ENCODE data around the gene GGA2. TPM values are rescaled to one million over a fixed set of nuclear protein-coding genes. Genes with fewer than 3 reads are reported as not detected.
"Not testable (repeated sequence)": the region's sequence is repeated elsewhere in the genome, so short reads cannot be mapped to it uniquely, and the experiment has no call there.

The GGA2 gene
- total RNA-seq, 1 donor from 2014 or later, result 39.0 TPM

DNA sequence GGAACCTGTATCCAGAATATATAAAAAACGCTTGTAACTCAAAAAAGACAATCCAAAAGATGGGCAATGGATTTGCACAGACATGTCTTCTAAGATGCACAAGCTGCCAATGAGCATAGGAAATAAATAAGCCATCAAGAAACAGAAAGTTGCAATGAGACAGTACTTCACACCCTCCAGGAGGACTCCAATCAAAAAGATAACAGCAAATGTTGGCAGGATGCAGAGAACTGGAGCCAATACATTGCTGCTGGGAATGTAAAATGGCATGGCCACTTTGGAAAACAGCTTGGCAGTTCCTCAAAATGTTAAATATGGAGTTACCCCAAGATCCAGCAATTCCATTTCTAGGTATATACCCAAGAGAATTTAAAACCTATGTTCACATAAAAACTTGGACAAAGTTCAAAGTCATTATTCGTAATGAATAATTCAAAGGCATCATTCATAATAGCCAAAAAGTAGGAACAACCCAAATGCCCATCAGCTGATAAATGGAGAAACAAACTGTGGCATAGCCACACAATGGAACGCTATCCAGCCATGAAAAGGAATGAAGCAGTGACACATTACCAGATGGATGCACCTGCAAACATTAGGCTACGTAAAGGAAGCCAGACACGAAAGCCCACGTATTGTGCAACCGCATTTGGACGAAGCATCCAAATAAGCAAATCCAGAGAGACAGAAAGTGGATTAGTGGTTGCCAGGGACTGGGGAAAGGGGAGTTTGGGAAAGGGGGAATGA is 25.6 kb downstream of the GGA2 start:
- H3K27ac ChIP-seq, result no peak overlapping the region

DNA sequence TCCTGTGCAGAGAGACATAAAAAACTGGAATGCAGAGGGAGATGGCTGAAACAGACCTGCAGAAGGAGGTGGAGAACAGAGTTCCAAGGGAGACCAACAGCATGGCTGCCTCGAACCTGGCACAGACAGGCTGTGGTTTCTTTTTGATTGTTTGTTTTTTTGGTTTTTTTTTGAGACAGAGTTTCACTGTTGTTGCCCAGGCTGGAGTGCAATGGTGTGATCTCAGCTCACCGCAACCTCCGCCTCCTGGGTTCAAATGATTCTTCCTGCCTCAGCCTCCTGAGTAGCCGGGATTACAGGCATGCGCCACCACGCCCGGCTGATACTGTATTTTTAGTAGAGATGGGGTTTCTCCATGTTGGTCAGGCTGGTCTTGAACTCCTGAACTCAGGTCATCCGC is 26.8 kb downstream of the GGA2 start:
- H3K4me1 ChIP-seq; H3K9me3 ChIP-seq; DNase-seq (ENCODE audit: extremely low spot score in 2 of 2); intact Hi-C loops (cut with DNase I); H3K4me3 ChIP-seq; H3K27ac ChIP-seq; H3K27me3 ChIP-seq: not testable (repeated sequence)
- H3K36me3 ChIP-seq, result peaks cover 0 to 97% of the 10 kb centered on the region in 2 donors

More for the DNA sequence above, 25.6 kb downstream of the GGA2 start:
- no peaks in the 10 kb centered on the region for H3K9me3 ChIP-seq
- intact Hi-C loops (cut with DNase I), result no loop called here
- H3K36me3 ChIP-seq, result peaks cover 0 to 97% of the 10 kb centered on the region in 2 donors
- no peaks in the 10 kb centered on the region for H3K27me3 ChIP-seq
- TF ChIP-seq, protein P1, sequence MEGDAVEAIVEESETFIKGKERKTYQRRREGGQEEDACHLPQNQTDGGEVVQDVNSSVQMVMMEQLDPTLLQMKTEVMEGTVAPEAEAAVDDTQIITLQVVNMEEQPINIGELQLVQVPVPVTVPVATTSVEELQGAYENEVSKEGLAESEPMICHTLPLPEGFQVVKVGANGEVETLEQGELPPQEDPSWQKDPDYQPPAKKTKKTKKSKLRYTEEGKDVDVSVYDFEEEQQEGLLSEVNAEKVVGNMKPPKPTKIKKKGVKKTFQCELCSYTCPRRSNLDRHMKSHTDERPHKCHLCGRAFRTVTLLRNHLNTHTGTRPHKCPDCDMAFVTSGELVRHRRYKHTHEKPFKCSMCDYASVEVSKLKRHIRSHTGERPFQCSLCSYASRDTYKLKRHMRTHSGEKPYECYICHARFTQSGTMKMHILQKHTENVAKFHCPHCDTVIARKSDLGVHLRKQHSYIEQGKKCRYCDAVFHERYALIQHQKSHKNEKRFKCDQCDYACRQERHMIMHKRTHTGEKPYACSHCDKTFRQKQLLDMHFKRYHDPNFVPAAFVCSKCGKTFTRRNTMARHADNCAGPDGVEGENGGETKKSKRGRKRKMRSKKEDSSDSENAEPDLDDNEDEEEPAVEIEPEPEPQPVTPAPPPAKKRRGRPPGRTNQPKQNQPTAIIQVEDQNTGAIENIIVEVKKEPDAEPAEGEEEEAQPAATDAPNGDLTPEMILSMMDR (IDR thresholded peaks at IDR 0.05), result no peak
- TF ChIP-seq POLR2A (IDR thresholded peaks at IDR 0.05), result no peak
- TF ChIP-seq POLR2AphosphoS5 (IDR thresholded peaks at IDR 0.05; ENCODE audit: insufficient read depth in 1 of 2, low read depth in 1 of 2), result no peak
- no peaks in the 10 kb centered on the region for H3K4me1 ChIP-seq
- DNase-seq (ENCODE audit: extremely low spot score in 2 of 2), result no peak
- H3K4me3 ChIP-seq, result no peak overlapping the region

DNA sequence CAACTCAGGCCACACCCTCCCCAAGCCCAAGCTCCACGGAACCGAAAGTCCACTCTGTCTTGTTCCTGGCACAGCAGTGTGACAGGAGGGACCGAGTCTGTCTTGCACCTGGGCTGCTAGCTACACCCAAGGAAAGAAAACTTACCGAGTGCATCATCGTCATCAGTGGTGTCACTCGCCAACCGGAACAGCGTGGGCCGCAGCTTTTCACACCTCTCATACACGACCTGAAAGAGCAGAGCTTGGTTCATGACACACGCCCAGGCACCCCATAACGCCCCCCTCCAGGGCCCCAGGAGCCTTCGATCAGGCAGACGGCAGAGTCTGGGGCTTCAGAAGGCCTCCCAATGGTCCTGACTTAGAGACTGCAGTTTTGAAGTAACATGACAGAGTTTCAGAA is 27.5 kb downstream of the GGA2 start:
- Histone ChIP-seq H3K36me3 (peaks cover 0 to 97% of the 10 kb centered on the region in 2 donors), H3K4me3 (no peak overlapping the region), H3K27ac (no peak overlapping the region), H3K9me3 (no peaks in the 10 kb centered on the region), H3K4me1 (no peaks in the 10 kb centered on the region), H3K27me3 (no peaks in the 10 kb centered on the region)
- intact Hi-C loops (cut with DNase I), result no loop called here
- DNase-seq (ENCODE audit: extremely low spot score in 2 of 2), result no peak
- TF ChIP-seq, protein P1 (IDR thresholded peaks at IDR 0.05), result no peak
- TF ChIP-seq POLR2AphosphoS5 (IDR thresholded peaks at IDR 0.05; ENCODE audit: insufficient read depth in 1 of 2, low read depth in 1 of 2) (no peak), POLR2A (IDR thresholded peaks at IDR 0.05) (no peak)

DNA sequence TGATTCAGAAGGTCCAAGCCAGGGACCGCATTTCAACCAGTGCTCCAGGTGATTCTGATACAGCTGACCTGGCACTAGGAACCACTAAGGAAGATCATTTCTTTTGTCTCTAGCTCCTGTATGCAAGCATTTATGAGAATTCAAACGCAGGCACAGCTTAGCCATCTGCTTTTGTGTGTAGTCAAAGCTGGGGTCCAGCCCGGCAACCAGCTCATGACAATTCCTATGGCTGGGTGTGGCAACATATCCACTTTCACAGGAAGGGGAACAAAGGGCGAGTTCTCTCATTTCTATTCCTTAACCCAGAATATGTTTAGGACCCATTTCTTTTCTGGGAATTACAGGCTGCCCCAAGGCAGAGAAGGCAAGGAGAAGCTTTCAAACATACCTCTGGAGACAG is 30.0 kb downstream of the GGA2 start:
- no peaks in the 10 kb centered on the region for H3K4me1 ChIP-seq
- no peak overlapping the region for H3K27ac ChIP-seq
- H3K36me3 ChIP-seq, result peaks cover 0 to 97% of the 10 kb centered on the region in 2 donors
- TF ChIP-seq POLR2AphosphoS5 (IDR thresholded peaks at IDR 0.05; ENCODE audit: insufficient read depth in 1 of 2, low read depth in 1 of 2) (no peak), POLR2A (IDR thresholded peaks at IDR 0.05) (no peak)
- TF ChIP-seq, protein P1 (IDR thresholded peaks at IDR 0.05), result no peak
- no peaks in the 10 kb centered on the region for H3K9me3 ChIP-seq
- H3K27me3 ChIP-seq, result no peaks in the 10 kb centered on the region
- no peak overlapping the region for H3K4me3 ChIP-seq
- intact Hi-C loops (cut with DNase I), result no loop called here
- DNase-seq (ENCODE audit: extremely low spot score in 2 of 2), result no peak

DNA sequence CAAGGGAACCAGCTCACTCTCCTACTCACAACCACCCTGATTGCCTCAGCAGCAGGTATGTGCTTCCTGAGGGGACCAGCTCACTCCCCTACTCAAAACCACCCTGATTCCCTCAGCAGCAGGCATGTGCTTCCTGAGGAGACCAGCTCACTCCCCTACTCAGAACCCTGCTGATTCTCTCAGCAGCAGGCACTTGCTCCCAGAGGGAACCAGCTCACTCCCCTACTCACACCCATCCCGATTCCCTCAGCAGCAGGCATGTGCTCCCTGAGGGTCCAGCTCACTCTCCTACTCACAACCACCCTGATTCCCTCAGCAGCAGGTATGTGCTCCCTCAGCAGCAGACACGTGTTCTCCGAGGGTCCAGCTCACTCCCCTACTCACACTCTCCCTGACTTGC is 31.2 kb downstream of the GGA2 start:
- TF ChIP-seq POLR2A (IDR thresholded peaks at IDR 0.05) (no peak), POLR2AphosphoS5 (IDR thresholded peaks at IDR 0.05; ENCODE audit: insufficient read depth in 1 of 2, low read depth in 1 of 2) (no peak)
- TF ChIP-seq, protein P1 (IDR thresholded peaks at IDR 0.05), result no peak
- Histone ChIP-seq H3K27ac (no peak overlapping the region), H3K36me3 (peaks cover 0 to 98% of the 10 kb centered on the region in 2 donors), H3K27me3 (no peaks in the 10 kb centered on the region), H3K4me3 (no peak overlapping the region), H3K4me1 (no peaks in the 10 kb centered on the region), H3K9me3 (no peaks in the 10 kb centered on the region)
- no peak for DNase-seq (ENCODE audit: extremely low spot score in 2 of 2)
- intact Hi-C loops (cut with DNase I), result no loop called here
